Stimulated activated naive CD4-positive, alpha-beta T cell (primary cell): Measurements from ENCODE around the gene KCND3.

Experiments used
- DNase-seq, 6 experiments: peaks; one replicate each; lab custom pipeline; 2025; lab: John Stamatoyannopoulos, UW

KCND3 gene

GRCh38 chr1:111843177-111843576, 146.3 kb downstream of the KCND3 start:
- no peak for DNase-seq

- no peak for DNase-seq
These were observed 147.1 kb downstream of the KCND3 start for GRCh38 chr1:111842411-111842810.

DNA sequence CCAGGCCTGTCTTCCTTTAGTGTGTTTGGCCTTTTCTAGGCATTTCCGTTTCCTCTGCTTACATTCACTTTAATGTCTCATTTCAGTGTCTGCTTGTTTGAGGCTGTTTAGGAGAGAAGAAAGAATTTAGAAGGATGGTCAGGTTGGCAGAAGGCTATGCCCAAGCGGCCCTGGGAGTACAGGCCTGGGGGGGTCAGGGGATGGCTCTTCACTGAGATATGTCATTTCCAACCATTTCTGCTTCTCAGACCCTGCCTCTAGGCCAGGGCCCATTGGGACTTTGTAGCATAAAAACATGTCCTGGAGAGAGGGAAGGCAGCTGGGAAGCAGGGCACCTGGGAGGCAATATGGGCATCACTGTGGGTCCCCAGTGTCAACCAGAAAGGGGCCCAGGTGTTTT, 147.7 kb downstream of the KCND3 start:
- no peak for DNase-seq

DNA sequence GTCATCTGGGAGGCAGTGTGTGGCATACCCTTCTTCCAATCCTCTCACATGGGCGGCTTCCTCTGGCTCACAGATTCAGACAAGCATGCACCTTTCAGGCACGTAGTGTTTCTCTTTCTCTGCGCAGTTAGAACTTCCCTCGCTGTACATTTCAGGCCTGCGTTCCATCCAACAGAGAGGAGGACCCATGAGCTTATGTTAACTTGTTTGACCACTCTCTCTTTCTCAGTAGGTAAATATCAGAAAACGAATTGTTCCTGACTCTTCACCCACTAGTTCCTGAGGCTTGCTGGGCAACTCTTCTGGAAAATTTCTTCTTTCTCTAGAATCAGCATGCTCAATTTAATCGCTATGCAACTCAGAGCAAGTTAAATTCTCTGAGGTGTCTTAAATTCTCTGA, 148.3 kb downstream of the KCND3 start:
- no peak for DNase-seq

GRCh38 chr1:111837393-111837792, 152.1 kb downstream of the KCND3 start:
- DNase-seq, result no peak

GRCh38 chr1:111836111-111836510, 153.4 kb downstream of the KCND3 start:
- no peak for DNase-seq

- no peak for DNase-seq
These were observed 154.0 kb downstream of the KCND3 start for GRCh38 chr1:111835514-111835913.

DNA sequence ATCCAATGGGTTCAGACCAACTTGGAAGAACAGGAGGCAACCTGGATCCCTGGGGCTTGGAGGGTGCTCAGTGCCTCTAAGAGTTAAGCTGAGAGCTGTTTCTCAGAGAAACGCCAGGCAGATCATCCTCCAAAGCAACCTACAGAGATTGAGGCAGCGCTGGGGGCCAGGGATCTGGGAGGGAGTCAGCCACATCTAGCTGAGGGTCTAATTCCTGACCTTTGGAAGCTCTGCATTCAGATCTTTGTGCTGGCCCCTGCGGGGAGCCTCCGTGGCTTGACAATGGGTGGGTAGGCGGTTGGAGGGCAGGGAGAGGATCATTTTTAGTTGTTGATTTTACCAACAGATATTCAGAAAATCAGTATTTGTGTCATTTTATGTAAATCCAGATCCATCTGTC, 154.5 kb downstream of the KCND3 start:
- no peak for DNase-seq

DNA sequence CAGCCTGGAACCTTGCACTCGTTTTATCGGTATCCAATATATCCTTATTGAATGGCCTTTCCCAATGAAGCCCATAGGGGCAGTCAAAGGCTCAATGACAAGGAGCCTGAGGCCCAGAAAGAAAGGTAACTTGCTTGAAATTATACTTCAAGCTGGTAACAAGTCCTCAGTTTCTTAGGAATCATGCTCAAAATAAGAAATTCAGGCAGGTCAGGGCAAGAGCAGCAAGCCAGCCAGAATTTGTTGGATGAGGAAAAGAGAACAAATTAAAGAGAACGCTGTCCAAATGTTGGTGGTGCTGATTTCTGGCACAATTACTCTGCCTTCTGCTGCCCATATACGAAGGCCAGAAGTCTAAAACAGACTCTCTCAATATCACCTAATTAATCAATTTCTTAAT, 156.1 kb downstream of the KCND3 start:
- DNase-seq, result no peak

GRCh38 chr1:111832521-111833155, 156.8 kb downstream of the KCND3 start:
- no peak for DNase-seq

GRCh38 chr1:111831153-111831552, 158.3 kb downstream of the KCND3 start:
- DNase-seq, result no peak

GRCh38 chr1:111827946-111828345, 161.5 kb downstream of the KCND3 start:
- no peak for DNase-seq

GRCh38 chr1:111826278-111826677, 163.2 kb downstream of the KCND3 start:
- no peak for DNase-seq

DNA sequence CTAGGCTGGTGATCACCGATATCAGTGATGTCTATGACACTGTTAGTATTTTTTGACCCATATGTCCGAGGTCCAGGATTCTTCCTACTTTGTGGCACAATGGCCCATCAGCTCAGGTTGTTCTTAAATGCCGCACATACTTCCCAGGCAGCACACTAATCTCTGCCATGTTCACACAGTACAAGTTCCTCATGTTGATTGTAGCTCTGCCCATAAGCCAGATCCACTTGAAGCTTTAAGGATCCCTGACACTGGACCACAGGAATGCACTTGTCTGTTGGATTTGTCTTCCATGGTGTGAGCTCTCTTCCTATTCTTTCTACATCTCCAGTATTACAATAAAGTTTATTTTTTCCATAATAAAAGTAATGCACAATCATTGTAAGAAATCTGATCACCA, 164.3 kb downstream of the KCND3 start:
- DNase-seq, result no peak

DNA sequence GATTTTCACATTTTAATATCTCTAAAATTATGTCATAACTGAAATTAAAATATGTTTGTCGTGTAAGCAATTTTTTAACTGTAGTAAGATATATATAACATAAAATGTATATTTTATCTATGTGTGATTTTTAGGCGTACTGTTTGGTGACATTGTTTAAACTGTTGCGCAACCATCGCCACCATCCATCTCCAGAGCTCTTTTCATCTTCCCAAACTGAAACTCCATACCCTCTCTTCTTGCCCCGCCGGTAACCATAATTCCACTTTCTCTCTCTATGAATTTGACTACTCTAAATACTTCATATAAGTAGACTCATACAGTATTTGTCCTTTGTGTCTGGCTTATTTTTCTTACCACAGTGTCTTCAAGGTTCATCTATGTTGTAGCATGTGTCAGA, 167.3 kb downstream of the KCND3 start:
- no peak for DNase-seq

DNA sequence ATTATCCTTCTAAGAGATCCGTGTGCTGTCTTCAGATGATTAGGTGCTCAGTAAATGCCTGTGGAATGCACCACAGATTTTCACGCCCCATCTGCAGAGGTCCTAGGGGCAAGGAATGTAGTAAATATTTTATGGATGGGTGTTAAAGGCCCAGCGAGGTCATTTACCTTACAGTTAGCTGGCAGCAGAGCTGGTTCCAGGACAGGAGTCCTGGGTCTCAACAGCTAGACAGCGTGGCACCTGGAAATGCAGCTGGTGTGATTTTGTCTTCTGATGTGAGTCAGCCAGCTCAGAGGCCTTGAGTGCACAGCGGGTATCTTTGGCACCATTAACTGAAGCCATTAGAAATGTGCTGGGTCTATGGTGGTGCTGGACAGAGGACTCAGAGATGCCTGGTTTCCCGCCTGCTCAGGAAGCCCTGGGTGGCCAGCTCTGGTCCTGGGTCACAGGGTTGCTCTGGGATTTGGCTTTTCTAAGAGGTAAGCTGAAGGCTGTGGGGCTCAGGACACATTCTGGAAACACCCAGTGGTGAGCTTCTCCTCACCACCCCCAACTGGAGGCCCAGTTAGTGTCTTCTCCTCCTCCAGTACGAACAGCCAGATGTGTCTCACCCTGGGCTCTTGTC, 168.2 kb downstream of the KCND3 start:
- DNase-seq, result no peak

GRCh38 chr1:111819566-111820263, 169.8 kb downstream of the KCND3 start:
- DNase-seq, result no peak

DNA sequence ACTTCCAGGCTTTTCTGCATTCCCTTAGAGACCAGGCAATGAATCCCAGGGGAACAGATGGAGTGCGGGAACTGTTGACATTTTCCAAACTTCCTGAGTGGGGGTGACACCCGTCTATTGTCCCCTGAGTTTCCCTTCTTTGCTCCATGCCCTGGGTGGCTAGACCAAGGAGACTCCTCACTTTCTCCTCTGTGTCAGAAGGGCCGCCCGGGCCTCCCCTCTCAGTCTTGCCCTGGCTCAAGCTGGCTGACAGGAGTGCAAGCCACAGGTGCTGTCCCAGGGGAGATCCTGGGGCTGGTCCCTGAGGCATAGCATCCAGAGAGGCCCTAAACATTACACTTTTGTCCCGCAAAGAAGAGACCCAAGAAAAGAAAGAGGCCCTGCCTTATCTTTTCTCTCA, 170.9 kb downstream of the KCND3 start:
- DNase-seq, result no peak

DNA sequence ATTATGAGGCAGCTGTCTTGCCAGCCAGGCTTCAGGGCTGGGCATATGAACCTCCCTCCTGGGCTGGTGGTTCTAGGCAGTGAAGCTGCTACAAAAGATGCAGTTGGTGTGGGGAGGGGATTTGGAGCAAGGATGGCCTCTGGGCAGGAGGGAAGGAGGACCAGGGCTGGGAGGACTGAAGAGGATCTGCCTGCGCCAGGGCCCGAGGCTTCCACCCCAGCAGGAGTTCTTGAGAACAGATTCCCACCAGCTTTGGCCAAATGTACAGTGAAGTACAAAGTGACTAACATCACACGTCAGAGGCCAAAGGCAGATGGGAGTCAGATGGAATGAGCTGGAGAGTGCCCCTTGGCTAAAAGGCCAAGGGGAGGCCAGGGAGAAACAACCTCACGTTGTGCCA, 171.4 kb downstream of the KCND3 start:
- DNase-seq, result no peak

DNA sequence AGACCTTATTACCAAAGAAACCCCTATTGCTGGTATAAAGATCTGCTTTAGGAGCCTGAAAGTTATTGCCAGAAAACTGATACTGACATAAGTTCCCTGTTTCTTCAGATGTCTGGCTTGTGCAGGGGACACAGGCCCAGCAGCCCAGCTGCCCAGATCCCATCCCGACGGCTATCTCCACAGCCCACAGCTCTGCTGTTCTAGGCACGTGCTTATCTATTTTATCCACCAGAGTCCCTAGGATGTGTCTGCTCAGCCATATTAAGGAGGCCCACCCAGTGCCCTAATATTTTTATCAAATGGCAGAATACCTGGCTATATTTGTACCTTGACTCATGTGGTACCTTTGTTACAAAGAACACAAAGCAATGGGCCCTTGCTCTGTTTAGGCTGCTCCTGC, 174.8 kb downstream of the KCND3 start:
- no peak for DNase-seq

DNA sequence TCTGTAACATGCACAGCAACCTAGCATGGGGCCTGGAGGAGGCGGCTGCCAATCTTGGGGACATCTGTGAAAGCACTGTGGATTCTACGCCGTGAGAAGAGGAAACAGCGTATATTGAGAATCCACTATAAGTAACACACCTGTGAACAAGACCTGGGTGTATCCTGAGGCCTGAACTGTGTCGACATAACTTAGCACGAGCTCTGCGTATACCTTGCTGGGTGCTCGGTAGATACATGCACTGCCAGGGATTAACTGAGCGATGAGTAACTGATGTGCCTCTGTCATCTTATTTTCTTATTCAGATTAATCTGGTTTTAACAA, 175.2 kb downstream of the KCND3 start:
- no peak for DNase-seq

DNA sequence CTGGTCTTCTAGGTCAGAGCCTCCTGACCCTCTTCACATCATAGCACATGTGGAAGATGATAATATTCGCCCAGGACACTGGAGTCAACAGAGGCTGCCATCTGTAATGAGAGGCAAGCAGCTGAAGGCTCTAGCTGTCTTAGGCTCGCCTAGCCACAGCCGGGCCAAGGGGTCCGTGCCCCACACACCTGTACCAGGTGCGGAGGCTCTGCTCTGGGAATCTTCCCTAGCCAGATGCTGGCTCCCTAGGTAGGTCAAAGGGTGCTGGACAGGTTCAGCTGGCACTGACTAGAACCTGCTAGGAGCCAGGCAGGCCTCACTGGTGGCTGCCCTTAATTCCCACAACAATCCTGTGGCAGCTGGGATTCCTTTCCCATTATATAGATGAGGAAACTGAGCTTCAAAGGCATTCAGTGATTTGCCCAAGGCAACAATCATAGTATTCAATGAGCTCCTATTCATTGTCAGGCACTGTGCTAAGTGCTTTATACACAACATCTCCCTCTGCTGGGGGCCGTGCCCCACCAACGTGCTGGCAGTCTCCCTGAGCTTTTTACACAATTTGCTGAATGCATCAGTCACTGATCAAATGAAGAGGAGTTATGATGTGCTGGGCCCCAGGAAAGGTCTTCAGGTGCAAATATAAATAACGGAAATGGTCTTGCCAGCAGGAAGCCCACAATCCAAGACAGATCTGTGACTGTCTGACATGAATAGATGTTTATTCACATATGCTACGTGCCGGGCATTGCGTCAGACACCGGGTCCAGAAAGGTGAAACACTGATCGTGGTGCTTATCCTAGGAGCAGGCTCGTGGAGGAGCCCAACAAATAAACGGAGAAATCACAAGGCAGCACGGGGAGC, 175.8 kb downstream of the KCND3 start:
- DNase-seq, result no peak

DNA sequence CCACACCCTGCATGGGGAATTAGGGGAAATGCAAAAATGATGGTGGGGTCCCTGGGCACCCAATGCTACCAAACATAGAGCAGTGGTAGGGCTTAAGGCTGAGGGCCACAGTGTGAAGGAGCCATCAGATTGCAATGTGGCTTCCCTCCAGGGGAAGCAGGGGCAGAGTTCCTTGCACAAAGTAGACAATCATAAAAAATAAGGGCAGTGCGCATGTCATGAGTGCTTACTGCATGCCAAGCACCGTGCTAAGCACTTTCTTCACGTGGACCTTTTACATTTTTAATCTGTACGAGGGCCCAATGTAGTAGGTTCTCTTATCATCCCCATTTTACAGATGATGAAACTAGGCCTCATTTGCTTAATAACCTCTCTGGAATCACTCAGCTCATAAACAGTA, 177.2 kb downstream of the KCND3 start:
- no peak for DNase-seq
